D341Med (cell line): ENCODE results near the gene UNC13B.
"Not testable (repeated sequence)": the region's sequence is repeated elsewhere in the genome, so short reads cannot be mapped to it uniquely, and the experiment has no call there.

Experiments used
- DNase-seq: peaks from one replicate; pipeline ENCODE4 v3.0.0; 2012; ENCODE audit warnings: low spot score

The UNC13B gene

GRCh38 chr9:35163413-35163812 lies 1.6 kb downstream of the UNC13B start:
- no peak for DNase-seq

- DNase-seq, result no peak
Measured at GRCh38 chr9:35164711-35165110, 2.9 kb downstream of the UNC13B start.

GRCh38 chr9:35167429-35167828 lies 5.6 kb downstream of the UNC13B start:
- DNase-seq, result not testable (repeated sequence)

- no peak for DNase-seq
Measured at GRCh38 chr9:35168963-35169362, 7.2 kb downstream of the UNC13B start.

- DNase-seq, result no peak
Measured at GRCh38 chr9:35172878-35173277, 11.1 kb downstream of the UNC13B start.

- DNase-seq, result no peak
Measured at GRCh38 chr9:35177520-35177919, 15.7 kb downstream of the UNC13B start.

GRCh38 chr9:35179347-35180280 lies 17.8 kb downstream of the UNC13B start:
- DNase-seq, result no peak

GRCh38 chr9:35180801-35181200 lies 19.0 kb downstream of the UNC13B start:
- no peak for DNase-seq

GRCh38 chr9:35182401-35182800 lies 20.6 kb downstream of the UNC13B start:
- not testable (repeated sequence) for DNase-seq

GRCh38 chr9:35182996-35183754 lies 21.4 kb downstream of the UNC13B start:
- not testable (repeated sequence) for DNase-seq

- DNase-seq, result not testable (repeated sequence)
Measured at GRCh38 chr9:35183755-35184480, 22.1 kb downstream of the UNC13B start.

- no peak for DNase-seq
Measured at GRCh38 chr9:35186524-35186923, 24.7 kb downstream of the UNC13B start.

GRCh38 chr9:35190203-35190602 lies 28.4 kb downstream of the UNC13B start:
- DNase-seq, result no peak

GRCh38 chr9:35191105-35191504 lies 29.3 kb downstream of the UNC13B start:
- no peak for DNase-seq

- no peak for DNase-seq
Measured at GRCh38 chr9:35193762-35194161, 32.0 kb downstream of the UNC13B start.

- no peak for DNase-seq
Measured at GRCh38 chr9:35195683-35196082, 33.9 kb downstream of the UNC13B start.

GRCh38 chr9:35198191-35198590 lies 36.4 kb downstream of the UNC13B start:
- no peak for DNase-seq

- no peak for DNase-seq
Measured at GRCh38 chr9:35203528-35203927, 41.7 kb downstream of the UNC13B start.

- DNase-seq, result no peak
Measured at GRCh38 chr9:35205340-35205739, 43.5 kb downstream of the UNC13B start.

GRCh38 chr9:35211854-35212253 lies 50.0 kb downstream of the UNC13B start:
- no peak for DNase-seq

GRCh38 chr9:35220659-35221338 lies 59.0 kb downstream of the UNC13B start:
- no peak for DNase-seq

- no peak for DNase-seq
Measured at GRCh38 chr9:35225677-35226076, 63.9 kb downstream of the UNC13B start.
